ENCODE measurements around the gene UROC1. TPM values are rescaled to one million over a fixed set of nuclear protein-coding genes. Genes with fewer than 3 reads are reported as not detected.

The UROC1 gene
- total RNA-seq, 1 donor from 2014 or later = not detected

DNA sequence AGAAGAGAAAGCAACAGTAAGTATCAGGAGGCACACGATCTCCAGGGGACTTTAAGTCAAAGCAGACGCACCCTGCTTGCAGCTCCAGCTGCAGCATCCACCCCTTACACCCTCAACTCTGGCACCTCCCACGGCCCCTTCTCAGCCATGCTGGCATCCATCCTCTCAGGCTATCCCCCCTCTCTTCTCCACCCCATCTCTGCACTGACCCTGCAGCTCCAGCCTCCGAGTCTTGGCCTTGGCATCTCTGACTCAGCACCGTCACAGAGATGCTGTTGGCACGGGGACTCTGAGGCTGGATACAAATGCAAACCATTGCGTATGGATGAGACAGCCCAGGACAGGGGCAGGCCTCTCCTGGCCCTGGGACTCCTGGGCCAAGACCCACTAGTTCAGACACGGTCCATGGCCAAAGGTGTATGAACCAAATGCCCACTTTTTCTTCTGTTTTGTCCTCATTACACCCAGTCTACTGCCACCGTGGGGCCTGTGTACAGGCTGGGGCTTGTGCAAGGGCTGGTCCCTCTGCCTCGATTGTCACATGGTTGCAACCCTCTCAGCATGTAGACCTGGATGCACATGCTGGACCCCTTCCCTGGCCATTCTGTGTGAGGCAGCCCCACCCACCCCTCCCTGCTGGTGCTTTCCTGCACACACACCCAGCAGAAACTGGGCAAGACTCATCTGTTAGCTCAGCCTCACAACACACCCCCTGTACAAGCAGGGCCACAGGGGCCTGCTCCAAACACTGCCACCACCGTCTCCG is 23.2 kb downstream of the UROC1 start:
- Histone ChIP-seq H3K4me1 (no peaks in the 10 kb centered on the region), H3K36me3 (no peaks in the 10 kb centered on the region), H3K9me3 (no peaks in the 10 kb centered on the region), H3K27ac (no peak overlapping the region), H3K4me3 (no peak overlapping the region), H3K27me3 (no peaks in the 10 kb centered on the region)
- DNase-seq (ENCODE audit: low spot score in 2 of 2) = no peak
- TF ChIP-seq, protein P1, sequence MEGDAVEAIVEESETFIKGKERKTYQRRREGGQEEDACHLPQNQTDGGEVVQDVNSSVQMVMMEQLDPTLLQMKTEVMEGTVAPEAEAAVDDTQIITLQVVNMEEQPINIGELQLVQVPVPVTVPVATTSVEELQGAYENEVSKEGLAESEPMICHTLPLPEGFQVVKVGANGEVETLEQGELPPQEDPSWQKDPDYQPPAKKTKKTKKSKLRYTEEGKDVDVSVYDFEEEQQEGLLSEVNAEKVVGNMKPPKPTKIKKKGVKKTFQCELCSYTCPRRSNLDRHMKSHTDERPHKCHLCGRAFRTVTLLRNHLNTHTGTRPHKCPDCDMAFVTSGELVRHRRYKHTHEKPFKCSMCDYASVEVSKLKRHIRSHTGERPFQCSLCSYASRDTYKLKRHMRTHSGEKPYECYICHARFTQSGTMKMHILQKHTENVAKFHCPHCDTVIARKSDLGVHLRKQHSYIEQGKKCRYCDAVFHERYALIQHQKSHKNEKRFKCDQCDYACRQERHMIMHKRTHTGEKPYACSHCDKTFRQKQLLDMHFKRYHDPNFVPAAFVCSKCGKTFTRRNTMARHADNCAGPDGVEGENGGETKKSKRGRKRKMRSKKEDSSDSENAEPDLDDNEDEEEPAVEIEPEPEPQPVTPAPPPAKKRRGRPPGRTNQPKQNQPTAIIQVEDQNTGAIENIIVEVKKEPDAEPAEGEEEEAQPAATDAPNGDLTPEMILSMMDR (IDR thresholded peaks at IDR 0.05) = no peak
- intact Hi-C loops (cut with DNase I) = no loop called here

DNA sequence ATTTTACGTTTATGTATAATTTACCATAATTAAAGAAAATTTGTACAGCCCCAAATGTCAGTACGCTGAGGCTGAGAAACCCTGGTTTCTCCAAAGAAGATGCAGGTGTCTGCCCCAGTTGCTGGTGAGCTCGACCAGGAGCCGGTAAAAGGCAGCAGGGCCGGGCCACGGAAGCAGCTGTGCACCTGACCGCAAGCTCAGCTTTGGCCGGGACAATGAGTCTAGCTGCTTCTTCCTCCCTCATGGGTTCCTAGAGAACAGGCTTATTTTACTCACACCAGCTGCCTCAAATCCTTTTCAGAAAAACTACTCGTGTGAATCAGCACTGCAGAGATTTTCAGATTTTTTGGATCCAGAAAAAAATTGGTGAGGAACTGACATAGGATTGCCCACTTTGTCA is 23.8 kb downstream of the UROC1 start:
- no peak for DNase-seq (ENCODE audit: low spot score in 2 of 2)
- no peaks in the 10 kb centered on the region for H3K4me1 ChIP-seq
- no peak overlapping the region for H3K4me3 ChIP-seq
- no peak overlapping the region for H3K27ac ChIP-seq
- no peaks in the 10 kb centered on the region for H3K36me3 ChIP-seq
- H3K9me3 ChIP-seq = no peaks in the 10 kb centered on the region
- intact Hi-C loops (cut with DNase I) = no loop called here
- TF ChIP-seq, protein P1 (IDR thresholded peaks at IDR 0.05) = no peak
- H3K27me3 ChIP-seq = no peaks in the 10 kb centered on the region

DNA sequence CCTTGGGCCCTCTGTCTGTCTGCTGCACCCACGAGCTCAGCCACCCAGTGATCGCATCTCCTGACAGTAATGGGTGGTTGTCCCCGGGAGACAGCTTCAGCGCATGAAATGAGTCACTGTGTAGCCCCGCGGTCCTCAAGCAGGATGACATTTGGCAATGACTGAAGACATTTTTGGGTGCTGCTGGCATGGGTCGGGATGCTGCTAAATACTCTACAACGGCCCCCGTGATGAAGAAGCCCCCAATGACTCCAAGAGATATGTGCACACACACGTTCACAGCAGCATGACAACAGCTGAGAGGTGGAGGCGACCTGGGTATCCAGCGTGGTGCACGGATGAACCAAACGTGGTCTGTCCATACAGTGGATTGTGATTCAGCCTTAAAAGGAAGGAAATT is 24.5 kb downstream of the UROC1 start:
- TF ChIP-seq, protein P1 (IDR thresholded peaks at IDR 0.05) = no peak
- no peaks in the 10 kb centered on the region for H3K4me1 ChIP-seq
- H3K27me3 ChIP-seq = no peaks in the 10 kb centered on the region
- H3K4me3 ChIP-seq = no peak overlapping the region
- DNase-seq (ENCODE audit: low spot score in 2 of 2) = no peak
- no peaks in the 10 kb centered on the region for H3K9me3 ChIP-seq
- no peak overlapping the region for H3K27ac ChIP-seq
- intact Hi-C loops (cut with DNase I) = no loop called here
- H3K36me3 ChIP-seq = no peaks in the 10 kb centered on the region

DNA sequence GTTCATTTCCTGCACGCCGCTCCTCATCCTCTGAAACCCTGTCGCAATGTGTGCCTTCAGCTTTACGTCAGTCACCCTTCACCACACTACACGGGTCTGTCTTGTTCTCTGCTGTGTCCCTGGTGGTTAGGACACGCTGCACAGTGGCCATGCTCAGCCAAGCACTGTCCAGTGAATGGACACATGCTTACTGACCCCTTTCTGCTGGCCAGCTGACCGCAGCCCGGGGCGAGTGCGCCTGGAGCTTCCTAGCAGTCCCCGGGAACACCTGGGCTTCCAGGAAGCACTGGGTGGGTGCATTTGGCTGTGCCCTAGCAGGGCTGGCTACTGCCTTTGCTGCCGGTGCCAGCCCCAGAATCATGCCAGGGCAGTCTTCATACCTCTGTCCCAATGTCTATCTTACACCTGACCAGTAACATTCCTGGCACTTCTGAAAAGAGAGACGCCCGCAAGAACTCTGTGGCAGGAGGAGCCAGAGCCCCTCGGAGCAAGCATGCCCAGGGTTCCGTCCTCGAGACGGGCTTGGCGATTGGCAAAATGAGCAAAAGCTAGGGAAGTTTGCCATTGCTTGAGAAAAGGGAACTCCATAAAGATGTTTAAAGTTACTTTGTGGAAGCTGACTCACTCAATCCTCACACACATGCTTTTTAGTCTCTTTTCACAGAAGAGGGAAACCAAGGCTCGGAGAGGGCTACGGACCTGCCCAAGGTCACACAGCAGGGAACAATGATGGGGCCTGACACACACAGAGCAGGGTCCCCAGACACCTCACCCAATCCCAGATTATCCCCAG is 26.2 kb downstream of the UROC1 start:
- H3K4me1 ChIP-seq = peaks cover 0 to 5% of the 10 kb centered on the region in 2 donors
- no peak overlapping the region for H3K4me3 ChIP-seq
- H3K27me3 ChIP-seq = no peaks in the 10 kb centered on the region
- intact Hi-C loops (cut with DNase I) = no loop called here
- no peaks in the 10 kb centered on the region for H3K9me3 ChIP-seq
- no peak for DNase-seq (ENCODE audit: low spot score in 2 of 2)
- no peak overlapping the region for H3K27ac ChIP-seq
- no peaks in the 10 kb centered on the region for H3K36me3 ChIP-seq
- TF ChIP-seq, protein P1 (IDR thresholded peaks at IDR 0.05) = no peak

DNA sequence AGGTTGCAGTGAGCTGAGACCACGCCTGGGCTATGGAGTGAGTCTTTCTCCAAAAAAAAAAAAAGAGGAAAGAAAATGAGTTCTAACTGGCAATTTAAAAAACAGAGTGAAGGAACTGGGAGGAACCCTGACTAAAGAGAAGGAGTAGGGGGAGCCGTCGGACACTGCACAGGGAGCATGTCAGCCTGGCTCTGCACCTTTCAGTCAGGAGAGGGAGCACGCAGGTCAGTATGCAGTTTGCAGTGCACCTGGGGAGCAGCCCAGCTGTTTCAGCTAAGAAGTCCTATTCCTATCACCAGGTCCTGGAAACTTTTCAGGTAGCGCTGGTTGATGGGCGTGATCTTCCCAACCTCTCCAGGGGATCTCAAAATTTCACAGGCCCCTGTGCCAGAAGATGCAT is 27.0 kb downstream of the UROC1 start:
- H3K4me3 ChIP-seq = no peak overlapping the region
- H3K27me3 ChIP-seq = no peaks in the 10 kb centered on the region
- H3K36me3 ChIP-seq = no peaks in the 10 kb centered on the region
- no peak overlapping the region for H3K27ac ChIP-seq
- intact Hi-C loops (cut with DNase I) = no loop called here
- TF ChIP-seq, protein P1 (IDR thresholded peaks at IDR 0.05) = no peak
- peaks cover 0 to 5% of the 10 kb centered on the region in 2 donors for H3K4me1 ChIP-seq
- DNase-seq (ENCODE audit: low spot score in 2 of 2) = no peak
- no peaks in the 10 kb centered on the region for H3K9me3 ChIP-seq

Measured in ascending aorta (tissue), 2 donors.